ENCODE measurements around the gene COX6A2. TPM values are rescaled to one million over a fixed set of nuclear protein-coding genes. Genes with fewer than 3 reads are reported as not detected.
A peak's percentile ranks its signal among the peaks of the same experiment; 100 is the strongest.

COX6A2 gene
- total RNA-seq, 4 donors from 2014 or later, result not detected

DNA sequence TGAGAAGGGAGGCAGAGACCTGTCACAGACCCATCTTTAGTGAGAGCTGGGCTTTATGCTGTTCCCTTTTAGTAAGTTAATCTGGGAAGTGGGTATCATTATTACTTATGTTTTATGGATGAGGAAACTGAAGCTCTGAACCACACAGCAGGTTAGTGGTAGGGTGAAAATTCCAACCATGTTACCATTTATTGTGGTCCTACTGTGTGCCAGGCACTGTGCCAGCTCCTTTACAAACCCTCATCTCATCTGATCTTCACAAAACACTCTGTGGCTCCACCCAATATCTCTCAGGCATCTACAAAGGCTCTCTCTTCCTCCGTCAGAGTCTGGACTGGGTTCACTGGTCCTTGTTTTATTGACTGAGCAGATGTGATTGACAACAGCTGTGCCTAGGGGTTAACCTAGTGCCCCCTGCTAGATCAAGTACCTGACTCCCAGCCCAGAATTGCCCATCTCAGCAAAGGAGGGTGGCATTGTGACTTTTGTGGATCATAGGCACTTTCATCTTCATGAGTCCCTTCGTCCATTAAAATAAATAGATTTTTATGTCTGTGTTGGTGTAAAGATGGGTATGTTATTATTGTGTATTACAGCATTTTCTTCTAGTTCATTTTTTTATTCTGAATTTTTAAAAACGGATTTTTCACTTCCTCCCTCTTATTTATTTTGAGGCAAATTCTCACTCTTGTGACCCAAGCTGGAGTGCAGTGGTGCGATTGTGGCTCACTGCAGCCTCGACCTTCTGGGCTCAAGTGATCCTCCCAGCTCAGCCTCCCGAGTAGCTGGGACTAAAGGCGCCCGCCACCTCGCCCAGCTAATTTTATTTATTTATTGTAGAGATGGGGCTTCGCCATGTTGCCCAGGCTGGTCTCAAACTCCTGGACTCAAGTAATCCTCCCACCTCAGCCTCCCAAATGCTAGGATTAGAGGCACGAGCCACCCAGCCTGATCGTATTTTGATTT, 46.9 kb upstream of the COX6A2 start:
- 86 to 87% methylated on average over 12 of the region's 12 CpGs for WGBS, 2 donors
- no peak for TF ChIP-seq CTCF (IDR thresholded peaks at IDR 0.05)
- TF ChIP-seq POLR2A (IDR thresholded peaks at IDR 0.05), result no peak

GRCh38 chr16:31474173-31474714, 46.1 kb upstream of the COX6A2 start:
- Histone ChIP-seq H3K27me3 (peaks cover 0 to 7% (median 0%) of the 10 kb centered on the region in 4 donors), H3K4me3 (no peak overlapping the region), H3K9me3 (no peaks in the 10 kb centered on the region), H3K27ac (peak overlapping the region in 1 of 4 donors; percentile 94), H3K4me1 (peaks cover 24 to 74% (median 30%) of the 10 kb centered on the region in 3 donors), H3K36me3 (peaks cover 0 to 48% (median 10%) of the 10 kb centered on the region in 3 donors)
- TF ChIP-seq CTCF (IDR thresholded peaks at IDR 0.05) (no peak), POLR2A (IDR thresholded peaks at IDR 0.05) (no peak)
- DNase-seq, result no peak
- intact Hi-C loops (cut with DNase I), result no loop called here
- WGBS, 2 donors, result 77 to 82% methylated on average over 6 to 8 of the region's 12 CpGs

More for the DNA sequence above, 46.9 kb upstream of the COX6A2 start:
- intact Hi-C loops (cut with DNase I), result no loop called here
- no peak overlapping the region for H3K4me3 ChIP-seq
- H3K27ac ChIP-seq, result no peak overlapping the region
- peaks cover 0 to 48% (median 10%) of the 10 kb centered on the region in 3 donors for H3K36me3 ChIP-seq
- peaks cover 0 to 7% (median 0%) of the 10 kb centered on the region in 4 donors for H3K27me3 ChIP-seq
- no peak for DNase-seq
- peaks cover 25 to 78% (median 30%) of the 10 kb centered on the region in 3 donors for H3K4me1 ChIP-seq
- no peaks in the 10 kb centered on the region for H3K9me3 ChIP-seq

DNA sequence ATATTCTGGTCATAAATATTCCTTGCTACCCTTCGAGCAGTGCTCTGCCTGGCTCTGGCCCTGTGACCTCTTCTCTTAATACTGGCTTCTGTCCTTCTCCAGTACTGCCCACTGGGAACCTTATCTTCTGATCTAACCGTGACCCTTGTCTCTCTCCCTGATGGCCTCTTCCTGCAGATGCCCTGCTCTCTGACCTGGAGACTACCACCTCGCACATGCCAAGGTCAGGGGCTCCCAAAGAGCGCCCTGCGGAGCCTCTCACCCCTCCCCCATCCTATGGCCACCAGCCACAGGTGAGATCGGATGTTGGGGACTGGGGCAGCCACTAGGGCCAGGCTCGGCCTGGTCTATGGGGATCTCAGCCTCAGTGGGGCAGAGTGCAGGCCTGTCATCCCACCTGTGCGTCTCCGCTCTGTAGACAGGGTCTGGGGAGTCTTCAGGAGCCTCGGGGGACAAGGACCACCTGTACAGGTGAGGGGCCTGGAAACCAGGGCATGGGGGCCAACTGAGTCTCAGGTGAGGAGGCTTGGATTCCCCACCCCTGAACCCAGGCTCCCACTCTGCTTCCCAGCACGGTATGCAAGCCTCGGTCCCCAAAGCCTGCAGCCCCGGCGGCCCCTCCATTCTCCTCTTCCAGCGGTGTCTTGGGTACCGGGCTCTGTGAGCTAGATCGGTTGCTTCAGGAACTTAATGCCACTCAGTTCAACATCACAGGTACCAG, 45.3 kb upstream of the COX6A2 start:
- Histone ChIP-seq H3K4me1 (peaks cover 24 to 74% (median 30%) of the 10 kb centered on the region in 3 donors), H3K4me3 (peak overlapping the region in 2 of 4 donors; percentile 66 to 82), H3K27me3 (peaks cover 0 to 7% (median 0%) of the 10 kb centered on the region in 4 donors), H3K9me3 (no peaks in the 10 kb centered on the region), H3K27ac (peak overlapping the region in 3 of 4 donors; percentile 83 to 94 (median 90)), H3K36me3 (peaks cover 0 to 48% (median 10%) of the 10 kb centered on the region in 3 donors)
- TF ChIP-seq CTCF (IDR thresholded peaks at IDR 0.05) (no peak), POLR2A (IDR thresholded peaks at IDR 0.05) (no peak)
- DNase-seq, result no peak
- intact Hi-C loops (cut with DNase I), result no loop called here
- 87 to 89% methylated on average over 3 to 5 of the region's 17 CpGs for WGBS, 2 donors

DNA sequence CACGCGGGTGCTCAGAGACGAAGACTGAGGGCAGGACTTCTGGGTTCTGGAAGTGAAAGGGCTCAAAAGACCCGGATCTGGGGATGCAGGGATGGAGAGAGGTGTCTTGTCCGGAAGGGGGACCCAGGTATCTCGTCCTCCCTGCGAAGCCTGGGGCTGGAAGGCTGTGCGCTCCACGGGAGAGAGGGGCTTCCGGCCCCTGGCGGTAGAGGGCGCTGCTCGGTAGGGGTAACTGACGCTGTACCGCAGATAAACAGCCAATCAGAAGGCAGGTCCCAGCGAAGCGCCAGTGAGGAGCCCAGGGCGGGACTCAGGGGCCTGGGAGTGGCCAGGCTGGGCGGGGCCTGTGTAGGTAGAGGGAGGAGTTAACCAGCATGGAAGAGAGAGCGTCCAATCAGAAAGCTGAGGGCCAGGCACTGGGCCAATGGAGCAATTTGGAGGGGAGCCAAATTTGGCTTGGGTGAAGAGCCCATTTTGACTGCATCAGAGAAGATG, 44.6 kb upstream of the COX6A2 start:
- H3K4me1 ChIP-seq, result peaks cover 24 to 71% (median 30%) of the 10 kb centered on the region in 3 donors
- intact Hi-C loops (cut with DNase I), result no loop called here

More for the DNA sequence above, 44.6 kb upstream of the COX6A2 start:
- TF ChIP-seq CTCF (IDR thresholded peaks at IDR 0.05) (peak; percentile 28 to 67 (median 60)), POLR2A (IDR thresholded peaks at IDR 0.05) (no peak)
- peak overlapping the region; percentile 80 to 94 (median 86) for H3K27ac ChIP-seq
- DNase-seq, result no peak
- WGBS, 2 donors, result 23 to 24% methylated on average over 20 of the region's 20 CpGs
- H3K36me3 ChIP-seq, result peaks cover 0 to 43% (median 8%) of the 10 kb centered on the region in 3 donors
- H3K27me3 ChIP-seq, result peaks cover 0 to 7% (median 0%) of the 10 kb centered on the region in 4 donors
- no peaks in the 10 kb centered on the region for H3K9me3 ChIP-seq
- H3K4me3 ChIP-seq, result peak overlapping the region; percentile 42 to 82 (median 64)

All from esophagus squamous epithelium (tissue), 5 donors.